H1 (cell line): ENCODE data around the gene ARHGAP1.

Experiments used
- ATF3 ChIP-seq: IDR thresholded peaks from 2 replicates; pipeline ENCODE4 v1.6.1; 2011; ENCODE audit warnings: low read depth, mild to moderate bottlenecking, low read length; ENCODE audit not compliant: insufficient read depth
- CTCF ChIP-seq, 3 experiments: IDR thresholded peaks; 1 replicate in 2 of 3; 2 replicates in 1 of 3; pipeline versions ENCODE4 v1.5.1 to v1.6.1; 2011; ENCODE audit warnings: low read length in 3 of 3, mild to moderate bottlenecking in 3 of 3, inconsistent platforms in 2 of 3, low read depth in 1 of 3, moderate library complexity in 1 of 3; ENCODE audit not compliant: insufficient read depth in 1 of 3; ENCODE audit errors: control extremely low read depth in 1 of 3
- EZH2 ChIP-seq: fragments of 200-600 bp; sonication (generic); IDR thresholded peaks from 2 replicates; pipeline ENCODE4 v1.7.1; 2012; ENCODE audit warnings: low read depth, mild to moderate bottlenecking, moderate library complexity, low read length, inconsistent platforms; ENCODE audit not compliant: severe bottlenecking
- POLR2AphosphoS5 ChIP-seq: IDR thresholded peaks from 2 replicates; pipeline ENCODE4 v1.6.1; 2011; ENCODE audit warnings: low read depth, low read length
- SIN3A ChIP-seq, 2 experiments: IDR thresholded peaks in 1 of 2; conservative IDR thresholded peaks in 1 of 2; 2 replicates each; pipeline ENCODE4 v1.6.1; 2011 to 2012; ENCODE audit warnings: low read length in 2 of 2, improper control_type of control experiment in 1 of 2, low read depth in 1 of 2, mild to moderate bottlenecking in 1 of 2
- TAF1 ChIP-seq: IDR thresholded peaks from 2 replicates; pipeline ENCODE4 v1.6.1; 2011; ENCODE audit warnings: mild to moderate bottlenecking, low read depth, low read length
- YY1 ChIP-seq: IDR thresholded peaks from 2 replicates; pipeline ENCODE4 v1.6.1; 2011; ENCODE audit warnings: low read depth, mild to moderate bottlenecking, low read length

GRCh38 chr11:46721286-46721685 is 20.9 kb upstream of the ARHGAP1 start:
- TF ChIP-seq CTCF (IDR thresholded peaks at IDR 0.05; ENCODE audit: control extremely low read depth in 1 of 3, insufficient read depth in 1 of 3, low read depth in 1 of 3, low read length in 3 of 3) (no peak), ATF3 (no peak), SIN3A (conservative IDR thresholded peaks at IDR 0.05 in 1 of 2, IDR thresholded peaks at IDR 0.05 in 1 of 2; ENCODE audit: low read depth in 1 of 2, low read length in 2 of 2) (no peak), POLR2AphosphoS5 (no peak), EZH2 (no peak), TAF1 (no peak), YY1 (no peak)
